GM23248 (cell line): ENCODE measurements around the gene ZCCHC24. TPM values are rescaled to one million over a fixed set of nuclear protein-coding genes. Genes with fewer than 3 reads are reported as not detected.

ENCODE experiments used
- DNase-seq: peaks from one replicate; pipeline ENCODE4 v3.0.0-alpha.2; 2015
- H2AFZ ChIP-seq: fragments of 200-600 bp; sonication (generic); 2 replicates; pipeline ENCODE4 v1.6.1; 2016; ENCODE audit warnings: antibody characterized with exemption
- H3F3A ChIP-seq: fragments of 200-600 bp; sonication (generic); 2 replicates; pipeline ENCODE4 v1.6.1; 2016; ENCODE audit warnings: mild to moderate bottlenecking, antibody characterized with exemption, mixed run types; ENCODE audit not compliant: insufficient read depth
- H3K27ac ChIP-seq: fragments of 200-600 bp; sonication (generic); 2 replicates; pipeline ENCODE4 v1.5.1; 2016; ENCODE audit warnings: mild to moderate bottlenecking
- H3K27me3 ChIP-seq: fragments of 200-600 bp; sonication (generic); replicated peaks from 2 replicates; pipeline ENCODE4 v1.6.1; 2016; ENCODE audit warnings: mild to moderate bottlenecking; ENCODE audit not compliant: insufficient read depth
- H3K36me3 ChIP-seq: fragments of 200-600 bp; sonication (generic); 2 replicates; pipeline ENCODE4 v1.6.1; 2016; ENCODE audit warnings: low read depth, mild to moderate bottlenecking
- H3K4me1 ChIP-seq: fragments of 200-600 bp; sonication (generic); 2 replicates; pipeline ENCODE4 v1.6.1; 2016; ENCODE audit warnings: mild to moderate bottlenecking; ENCODE audit not compliant: insufficient read depth
- H3K4me2 ChIP-seq: fragments of 200-600 bp; sonication (generic); one replicate; pipeline ENCODE4 v1.6.1; 2016; ENCODE audit warnings: mild to moderate bottlenecking; ENCODE audit not compliant: unreplicated experiment
- H3K4me3 ChIP-seq: fragments of 200-600 bp; sonication (generic); 2 replicates; pipeline ENCODE4 v1.5.1; 2016; ENCODE audit warnings: mild to moderate bottlenecking
- H3K79me2 ChIP-seq: fragments of 200-600 bp; sonication (generic); 2 replicates; pipeline ENCODE4 v1.6.1; 2016; ENCODE audit warnings: mild to moderate bottlenecking; ENCODE audit not compliant: insufficient read depth
- H3K9ac ChIP-seq: fragments of 200-600 bp; sonication (generic); 2 replicates; pipeline ENCODE4 v1.6.1; 2016; ENCODE audit warnings: mild to moderate bottlenecking
- H3K9me2 ChIP-seq: fragments of 200-600 bp; sonication (generic); 2 replicates; pipeline ENCODE4 v1.6.1; 2016; ENCODE audit warnings: mixed run types, mild to moderate bottlenecking, moderate library complexity; ENCODE audit not compliant: insufficient read depth
- H3K9me3 ChIP-seq: fragments of 200-600 bp; sonication (generic); one replicate; pipeline ENCODE4 v1.6.1; 2017; ENCODE audit warnings: low read depth
- H4K20me1 ChIP-seq: fragments of 200-600 bp; sonication (generic); 2 replicates; pipeline ENCODE4 v1.6.0; 2016; ENCODE audit not compliant: insufficient read depth
- EZH2 ChIP-seq: fragments of 200-600 bp; sonication (generic); IDR thresholded peaks from 2 replicates; pipeline ENCODE4 v1.6.1; 2018; ENCODE audit warnings: antibody characterized with exemption, mild to moderate bottlenecking; ENCODE audit not compliant: insufficient read depth, poor library complexity, severe bottlenecking
- EZH2phosphoT487 ChIP-seq: fragments of 200-600 bp; sonication (generic); IDR thresholded peaks from 2 replicates; pipeline ENCODE4 v1.6.1; 2018; ENCODE audit warnings: antibody characterized with exemption, moderate library complexity, mild to moderate bottlenecking, low read depth; ENCODE audit not compliant: insufficient read depth
- WGBS, 2 experiments: methylation state at CpG; one replicate each; pipeline ENCODE4 v1.1.6; 2015 to 2017; ENCODE audit warnings: low lambda C conversion rate in 2 of 2, low coverage in 1 of 2; ENCODE audit errors: missing lambda C conversion rate in 2 of 2; 5-methylcytosine and 5-hydroxymethylcytosine counted together
- in situ Hi-C: fragments of 300-500 bp; cut with MboI; formaldehyde crosslinking; loops from 2 replicates; pipeline ENCODE4 v1.15.0; 2020
- polyA plus RNA-seq: library from polyadenylated mRNA; unstranded; fragments of >200 nt; fragmentation: Nextera tagmentation; extraction: Ambion mirVana; gene quantifications from 2 replicates; pipeline ENCODE4 v1.2.1, GENCODE V29; 2016
- total RNA-seq: library from RNA; depleted of rRNA; stranded (reverse); fragments of >200 nt; shearing (Covaris generic); gene quantifications from 2 replicates; pipeline ENCODE4 v1.2.3, GENCODE V29; 2014

The ZCCHC24 gene
- total and polyA plus RNA-seq, 2 experiments from 2014 or later, result 29.3 to 30.3 TPM

- in situ Hi-C loops, result no loop called here
- no peak overlapping the region for H3K27ac ChIP-seq
- H3K4me2 ChIP-seq, result no peak overlapping the region
- H3F3A ChIP-seq, result peaks cover 12% of the 10 kb centered on the region
- WGBS, 2 experiments, result 78 to 83% methylated on average over 4 of the region's 4 CpGs
- no peak overlapping the region for H3K9ac ChIP-seq
- H3K27me3 ChIP-seq, result no peaks in the 10 kb centered on the region
- H3K9me3 ChIP-seq, result no peaks in the 10 kb centered on the region
- no peak overlapping the region for H3K4me3 ChIP-seq
- DNase-seq, result no peak
- no peaks in the 10 kb centered on the region for H4K20me1 ChIP-seq
- peaks cover 32% of the 10 kb centered on the region for H3K79me2 ChIP-seq
- H3K4me1 ChIP-seq, result peaks cover 19% of the 10 kb centered on the region
- TF ChIP-seq EZH2, result no peak
- no peak overlapping the region for H2AFZ ChIP-seq
- peaks cover 3% of the 10 kb centered on the region; the same call in 1 of the 2 replicates for H3K36me3 ChIP-seq
- no peaks in the 10 kb centered on the region for H3K9me2 ChIP-seq
Measured at GRCh38 chr10:79417731-79418130, 27.7 kb downstream of the ZCCHC24 start.

- no peak for DNase-seq
- Histone ChIP-seq H3K9me2 (no peaks in the 10 kb centered on the region), H3K27me3 (no peaks in the 10 kb centered on the region), H3K27ac (no peak overlapping the region), H3K4me1 (peaks cover 16% of the 10 kb centered on the region), H3F3A (peaks cover 11% of the 10 kb centered on the region; the same call in 1 of the 2 replicates), H3K9me3 (no peaks in the 10 kb centered on the region), H3K36me3 (peaks cover 3% of the 10 kb centered on the region; the same call in 1 of the 2 replicates), H3K79me2 (peaks cover 31% of the 10 kb centered on the region), H4K20me1 (no peaks in the 10 kb centered on the region), H2AFZ (no peak overlapping the region), H3K4me2 (no peak overlapping the region), H3K4me3 (no peak overlapping the region), H3K9ac (no peak overlapping the region)
- in situ Hi-C loops, result no loop called here
- 58 to 67% methylated on average over 2 of the region's 2 CpGs for WGBS, 2 experiments
- TF ChIP-seq EZH2 (no peak), EZH2phosphoT487 (no peak)
Measured at GRCh38 chr10:79417266-79417665, 28.2 kb downstream of the ZCCHC24 start.

GRCh38 chr10:79416578-79417255 is 28.7 kb downstream of the ZCCHC24 start:
- no peak for DNase-seq
- no peak overlapping the region for H2AFZ ChIP-seq
- H4K20me1 ChIP-seq, result no peaks in the 10 kb centered on the region
- H3K9ac ChIP-seq, result no peak overlapping the region
- TF ChIP-seq EZH2 (no peak), EZH2phosphoT487 (no peak)
- H3K9me2 ChIP-seq, result no peaks in the 10 kb centered on the region
- no peaks in the 10 kb centered on the region for H3K27me3 ChIP-seq
- no peak overlapping the region for H3K4me2 ChIP-seq
- 77 to 85% methylated on average over 11 of the region's 12 CpGs for WGBS, 2 experiments
- peaks cover 11% of the 10 kb centered on the region for H3K4me1 ChIP-seq
- in situ Hi-C loops, result no loop called here
- no peak overlapping the region for H3K4me3 ChIP-seq
- H3K9me3 ChIP-seq, result no peaks in the 10 kb centered on the region
- peaks cover 31% of the 10 kb centered on the region for H3K79me2 ChIP-seq
- H3F3A ChIP-seq, result 0 out of 2 replicates have a peak, but pooled peaks cover 5% of the 10 kb centered on the region
- H3K36me3 ChIP-seq, result peaks cover 3% of the 10 kb centered on the region; the same call in 1 of the 2 replicates
- H3K27ac ChIP-seq, result no peak overlapping the region

- WGBS, 2 experiments, result 77 to 78% methylated on average over 12 of the region's 12 CpGs
- DNase-seq, result no peak
- H3K4me1 ChIP-seq, result peaks cover 3% of the 10 kb centered on the region
- H3K4me3 ChIP-seq, result no peak overlapping the region
- no peak overlapping the region for H2AFZ ChIP-seq
- no peak overlapping the region for H3K4me2 ChIP-seq
- H3K36me3 ChIP-seq, result peaks cover 3% of the 10 kb centered on the region; the same call in 1 of the 2 replicates
- TF ChIP-seq EZH2, result no peak
- no peak for TF ChIP-seq EZH2phosphoT487
- H3K9me3 ChIP-seq, result no peaks in the 10 kb centered on the region
- H3K9ac ChIP-seq, result no peak overlapping the region
- no peaks in the 10 kb centered on the region for H3F3A ChIP-seq
- no peaks in the 10 kb centered on the region for H3K27me3 ChIP-seq
- no peaks in the 10 kb centered on the region for H4K20me1 ChIP-seq
- H3K79me2 ChIP-seq, result peaks cover 29% of the 10 kb centered on the region
- H3K27ac ChIP-seq, result no peak overlapping the region
- no peaks in the 10 kb centered on the region for H3K9me2 ChIP-seq
- in situ Hi-C loops, result no loop called here
Measured at GRCh38 chr10:79415736-79416577, 29.5 kb downstream of the ZCCHC24 start.
